MM.1S (cell line): ENCODE measurements around the gene RMND5A.

Experiments used
- DNase-seq: peaks from one replicate; pipeline ENCODE4 v3.0.0-alpha.2; 2015
- H2AFZ ChIP-seq: fragments of 300-600 bp; sonication (generic); 2 replicates; pipeline ENCODE4 v1.6.0; 2016; ENCODE audit warnings: antibody characterized with exemption, low read length
- H3F3A ChIP-seq: fragments of 300-600 bp; sonication (generic); 2 replicates; pipeline ENCODE4 v1.6.1; 2016; ENCODE audit warnings: mild to moderate bottlenecking, antibody characterized with exemption, low read length, moderate library complexity, mixed read lengths; ENCODE audit not compliant: insufficient read depth
- H3K27ac ChIP-seq: fragments of 300-600 bp; sonication (generic); 2 replicates; pipeline ENCODE4 v1.5.1; 2016; ENCODE audit warnings: mild to moderate bottlenecking, low read length
- H3K27me3 ChIP-seq: fragments of 300-600 bp; sonication (generic); replicated peaks from 2 replicates; pipeline ENCODE4 v1.6.0; 2016; ENCODE audit warnings: low read length; ENCODE audit not compliant: insufficient read depth
- H3K36me3 ChIP-seq: fragments of 300-600 bp; sonication (generic); replicated peaks from 2 replicates; pipeline ENCODE4 v1.6.1; 2016; ENCODE audit warnings: mild to moderate bottlenecking, low read length, mixed read lengths; ENCODE audit not compliant: insufficient read depth
- H3K4me1 ChIP-seq: fragments of 300-600 bp; sonication (generic); 2 replicates; pipeline ENCODE4 v1.6.1; 2016; ENCODE audit warnings: low read length, mixed read lengths
- H3K4me2 ChIP-seq: fragments of 300-600 bp; sonication (generic); 2 replicates; pipeline ENCODE4 v1.6.0; 2016; ENCODE audit warnings: low read depth, low read length
- H3K4me3 ChIP-seq: fragments of 300-600 bp; sonication (generic); 2 replicates; pipeline ENCODE4 v1.5.1; 2016; ENCODE audit warnings: low read length, mixed read lengths
- H3K79me2 ChIP-seq: fragments of 300-600 bp; sonication (generic); 2 replicates; pipeline ENCODE4 v1.6.1; 2016; ENCODE audit warnings: mixed run types, low read length, mixed read lengths
- H3K9ac ChIP-seq: fragments of 300-600 bp; sonication (generic); 2 replicates; pipeline ENCODE4 v1.6.1; 2016; ENCODE audit warnings: low read length, mixed read lengths
- H3K9me2 ChIP-seq: fragments of 300-600 bp; sonication (generic); replicated peaks from 2 replicates; pipeline ENCODE4 v1.6.1; 2016; ENCODE audit warnings: mild to moderate bottlenecking, low read length, mixed read lengths; ENCODE audit not compliant: insufficient read depth
- H3K9me3 ChIP-seq: fragments of 300-600 bp; sonication (generic); replicated peaks from 2 replicates; pipeline ENCODE4 v1.6.1; 2016; ENCODE audit warnings: mild to moderate bottlenecking, low read length, mixed read lengths; ENCODE audit not compliant: insufficient read depth
- H4K20me1 ChIP-seq: fragments of 300-600 bp; sonication (generic); 2 replicates; pipeline ENCODE4 v1.6.1; 2016; ENCODE audit warnings: mild to moderate bottlenecking, low read length, moderate library complexity, mixed read lengths; ENCODE audit not compliant: insufficient read depth
- CTCF ChIP-seq: fragments of 300-600 bp; sonication (generic); IDR thresholded peaks from 2 replicates; pipeline ENCODE4 v1.5.1; 2016; ENCODE audit warnings: antibody characterized with exemption, low read length, mixed read lengths
- EZH2 ChIP-seq: fragments of 300-600 bp; sonication (generic); optimal IDR thresholded peaks from 2 replicates; pipeline ENCODE3; 2017; ENCODE audit warnings: low read depth, mild to moderate bottlenecking, antibody characterized with exemption, low read length, mixed read lengths
- EZH2phosphoT487 ChIP-seq: fragments of 300-600 bp; sonication (generic); IDR thresholded peaks from 2 replicates; pipeline ENCODE4 v1.6.1; 2018; ENCODE audit warnings: antibody characterized with exemption, low read length

RMND5A gene

GRCh38 chr2:86753606-86754005 is 33.5 kb downstream of the RMND5A start:
- no peak for DNase-seq
- Histone ChIP-seq H3K36me3 (peaks cover 21% of the 10 kb centered on the region; the same call in 1 of the 2 replicates), H4K20me1 (no peaks in the 10 kb centered on the region), H3K9ac (no peak overlapping the region), H3K4me1 (0 out of 2 replicates have a peak, but pooled peaks cover 3% of the 10 kb centered on the region), H3F3A (no peaks in the 10 kb centered on the region), H3K4me2 (no peak overlapping the region), H2AFZ (no peak overlapping the region), H3K79me2 (peaks cover 53% of the 10 kb centered on the region), H3K27me3 (no peaks in the 10 kb centered on the region), H3K4me3 (no peak overlapping the region), H3K9me3 (no peaks in the 10 kb centered on the region), H3K27ac (no peak overlapping the region), H3K9me2 (no peaks in the 10 kb centered on the region)
- TF ChIP-seq EZH2 = no peak
- no peak for TF ChIP-seq CTCF
- TF ChIP-seq EZH2phosphoT487 = no peak

GRCh38 chr2:86758405-86758804 is 38.3 kb downstream of the RMND5A start:
- Histone ChIP-seq H3K27me3 (no peaks in the 10 kb centered on the region), H3K4me3 (no peak overlapping the region), H3F3A (no peaks in the 10 kb centered on the region; the same call in 1 of the 2 replicates), H3K9me2 (no peaks in the 10 kb centered on the region), H3K9me3 (no peaks in the 10 kb centered on the region), H3K27ac (no peak overlapping the region), H4K20me1 (0 out of 2 replicates have a peak, but pooled peaks cover 4% of the 10 kb centered on the region), H3K9ac (no peak overlapping the region), H3K4me1 (no peaks in the 10 kb centered on the region), H3K79me2 (peaks cover 30% of the 10 kb centered on the region), H2AFZ (no peak overlapping the region), H3K36me3 (no peaks in the 10 kb centered on the region), H3K4me2 (no peak overlapping the region)
- DNase-seq = no peak
- TF ChIP-seq EZH2 (no peak), EZH2phosphoT487 (no peak), CTCF (no peak)

GRCh38 chr2:86760371-86760770 is 40.3 kb downstream of the RMND5A start:
- no peaks in the 10 kb centered on the region for H3K4me1 ChIP-seq
- TF ChIP-seq CTCF (no peak), EZH2phosphoT487 (no peak), EZH2 (no peak)
- no peak overlapping the region for H2AFZ ChIP-seq
- H3K79me2 ChIP-seq = peaks cover 37% of the 10 kb centered on the region
- no peaks in the 10 kb centered on the region for H3K9me2 ChIP-seq
- no peak for DNase-seq
- no peak overlapping the region for H3K4me2 ChIP-seq
- no peaks in the 10 kb centered on the region for H3K36me3 ChIP-seq
- H3K27me3 ChIP-seq = no peaks in the 10 kb centered on the region
- H3K27ac ChIP-seq = no peak overlapping the region
- 0 out of 2 replicates have a peak, but pooled peaks cover 4% of the 10 kb centered on the region for H4K20me1 ChIP-seq
- H3F3A ChIP-seq = no peaks in the 10 kb centered on the region; the same call in 1 of the 2 replicates
- no peaks in the 10 kb centered on the region for H3K9me3 ChIP-seq
- H3K4me3 ChIP-seq = no peak overlapping the region
- H3K9ac ChIP-seq = no peak overlapping the region
